ENCODE data around the gene CD63. TPM values are rescaled to one million over a fixed set of nuclear protein-coding genes. Genes with fewer than 3 reads are reported as not detected.

CD63 gene
- total RNA-seq, 1 experiment from 2014 or later, result 869 TPM

DNA sequence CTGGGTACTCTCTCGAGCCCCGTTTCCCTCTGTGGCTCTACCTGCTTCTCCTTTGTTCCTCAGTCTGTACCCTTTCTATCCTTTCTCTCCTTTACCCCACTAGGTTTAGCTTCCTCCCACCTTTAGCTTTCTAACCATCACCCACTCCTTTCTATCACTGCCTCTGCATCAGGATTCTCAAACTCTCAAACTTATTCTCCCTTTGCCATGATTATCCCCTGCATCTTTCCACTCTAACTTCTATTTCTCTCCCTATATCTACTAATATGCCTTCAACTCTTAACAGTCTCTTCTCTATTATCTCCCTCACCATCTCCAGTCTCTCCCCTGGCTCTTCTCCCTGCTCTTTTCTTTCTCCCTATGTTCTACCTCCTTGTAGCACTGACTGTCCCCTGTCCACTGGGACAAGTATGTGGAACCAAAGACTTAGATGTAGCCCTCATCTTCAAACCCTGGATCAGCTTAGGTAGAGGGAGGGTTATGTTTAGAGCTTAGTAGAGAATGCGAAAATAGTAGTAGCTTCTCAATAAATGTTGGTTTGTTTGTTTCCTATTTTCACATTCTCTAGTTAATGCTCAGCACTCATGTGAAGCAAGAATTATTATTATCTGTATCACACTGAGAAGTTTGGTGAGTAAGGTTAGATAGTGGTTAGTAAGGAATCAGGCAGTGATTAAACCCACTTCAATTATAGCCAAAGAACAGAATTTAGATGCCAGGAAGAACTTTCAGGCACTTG, 17.5 kb upstream of the CD63 start:
- ATAC-seq (no peak), DNase-seq (no peak)
- Histone ChIP-seq H2AFZ (ENCODE audit: low read length) (no peak overlapping the region), H3K36me3 (ENCODE audit: low read depth, low read length) (peaks cover 6% of the 10 kb centered on the region; the same call in 1 of the 2 replicates), H3K9me3 (ENCODE audit: low read length) (no peaks in the 10 kb centered on the region), H3K79me2 (ENCODE audit: low read length) (no peaks in the 10 kb centered on the region), H3K4me2 (ENCODE audit: low read length) (no peak overlapping the region), H3K4me3 (ENCODE audit: low read length) (no peak overlapping the region), H3F3A (ENCODE audit: low read length, unreplicated experiment) (no peaks in the 10 kb centered on the region), H3K4me1 (ENCODE audit: insufficient read depth, low read length) (peaks cover 13% of the 10 kb centered on the region; the same call in 1 of the 2 replicates), H3K27me3 (ENCODE audit: low read length) (no peaks in the 10 kb centered on the region), H3K27ac (ENCODE audit: low read length) (no peak overlapping the region), H4K20me1 (ENCODE audit: low read length) (no peaks in the 10 kb centered on the region), H3K9ac (ENCODE audit: low read length) (no peak overlapping the region), H3K9me2 (replicated peaks; ENCODE audit: low read length) (no peaks in the 10 kb centered on the region)
- BruUV-seq (replicated peaks), result no TSS peak
- intact Hi-C loops (cut with micrococcal nuclease), result no loop called here
- CTCF ChIA-PET, result no interaction called here
- TF ChIP-seq EZH2phosphoT487 (IDR thresholded peaks at IDR 0.05; ENCODE audit: borderline replicate concordance, low read length), result no peak
- POLR2A ChIA-PET (ENCODE audit: unreplicated experiment), result no interaction called here

DNA sequence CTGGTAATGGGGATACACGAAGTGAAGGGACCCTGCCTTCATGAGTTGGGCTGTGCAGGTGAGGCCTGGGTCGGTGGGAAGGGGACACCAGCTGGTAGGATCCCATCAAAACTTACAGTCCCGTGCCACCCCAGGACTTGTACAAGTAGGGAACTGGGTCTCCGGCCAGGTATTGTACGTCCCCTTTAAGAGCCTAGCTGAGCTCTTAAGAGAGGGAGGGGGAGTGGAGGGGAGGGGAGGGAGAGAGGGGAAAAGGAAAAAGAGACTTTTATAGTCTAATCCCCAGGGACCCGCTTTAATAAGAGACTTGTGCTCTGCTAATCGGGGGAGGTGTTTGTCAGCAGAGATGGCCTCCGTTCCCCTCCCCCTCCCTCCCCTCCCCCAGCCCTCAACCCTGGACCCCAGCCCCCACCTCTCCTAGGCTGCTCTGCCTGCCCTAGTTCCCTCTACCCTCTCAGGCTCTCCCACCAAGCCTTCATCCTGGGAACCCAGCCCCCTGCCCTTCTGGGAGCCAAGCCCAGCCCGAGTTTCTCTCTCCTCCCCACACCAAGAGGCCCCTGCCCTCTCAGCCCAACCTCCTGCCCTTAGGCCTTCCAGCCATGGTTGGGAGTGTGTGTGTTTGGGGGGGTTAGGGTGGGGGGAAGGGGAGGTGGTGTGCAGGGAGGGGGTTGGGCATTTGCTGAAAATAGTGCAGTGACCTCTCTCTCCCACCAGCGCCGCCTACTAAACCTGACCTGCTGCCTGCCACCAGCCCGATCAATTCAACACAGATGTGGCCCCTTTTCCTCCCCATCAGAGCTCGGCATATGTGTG, 16.8 kb upstream of the CD63 start:
- H3K9me3 ChIP-seq (ENCODE audit: low read length), result no peaks in the 10 kb centered on the region
- H4K20me1 ChIP-seq (ENCODE audit: low read length), result no peaks in the 10 kb centered on the region
- H3K4me2 ChIP-seq (ENCODE audit: low read length), result no peak overlapping the region
- no peaks in the 10 kb centered on the region for H3K36me3 ChIP-seq (ENCODE audit: low read depth, low read length)
- no peaks in the 10 kb centered on the region for H3F3A ChIP-seq (ENCODE audit: low read length, unreplicated experiment)
- no peak overlapping the region for H3K9ac ChIP-seq (ENCODE audit: low read length)
- DNase-seq (no peak), ATAC-seq (no peak)
- no peaks in the 10 kb centered on the region for H3K27me3 ChIP-seq (ENCODE audit: low read length)
- no peak overlapping the region for H2AFZ ChIP-seq (ENCODE audit: low read length)
- no TSS peak for BruUV-seq (replicated peaks)
- H3K4me1 ChIP-seq (ENCODE audit: insufficient read depth, low read length), result peaks cover 13% of the 10 kb centered on the region; the same call in 1 of the 2 replicates
- H3K79me2 ChIP-seq (ENCODE audit: low read length), result no peaks in the 10 kb centered on the region
- no peaks in the 10 kb centered on the region for H3K9me2 ChIP-seq (replicated peaks; ENCODE audit: low read length)
- no peak overlapping the region for H3K27ac ChIP-seq (ENCODE audit: low read length)
- intact Hi-C loops (cut with micrococcal nuclease), result no loop called here
- TF ChIP-seq EZH2phosphoT487 (IDR thresholded peaks at IDR 0.05; ENCODE audit: borderline replicate concordance, low read length), result no peak
- no peak for TF ChIP-seq EZH2 (IDR thresholded peaks at IDR 0.05; ENCODE audit: low read length, unreplicated experiment)
- TF ChIP-seq, protein P1, sequence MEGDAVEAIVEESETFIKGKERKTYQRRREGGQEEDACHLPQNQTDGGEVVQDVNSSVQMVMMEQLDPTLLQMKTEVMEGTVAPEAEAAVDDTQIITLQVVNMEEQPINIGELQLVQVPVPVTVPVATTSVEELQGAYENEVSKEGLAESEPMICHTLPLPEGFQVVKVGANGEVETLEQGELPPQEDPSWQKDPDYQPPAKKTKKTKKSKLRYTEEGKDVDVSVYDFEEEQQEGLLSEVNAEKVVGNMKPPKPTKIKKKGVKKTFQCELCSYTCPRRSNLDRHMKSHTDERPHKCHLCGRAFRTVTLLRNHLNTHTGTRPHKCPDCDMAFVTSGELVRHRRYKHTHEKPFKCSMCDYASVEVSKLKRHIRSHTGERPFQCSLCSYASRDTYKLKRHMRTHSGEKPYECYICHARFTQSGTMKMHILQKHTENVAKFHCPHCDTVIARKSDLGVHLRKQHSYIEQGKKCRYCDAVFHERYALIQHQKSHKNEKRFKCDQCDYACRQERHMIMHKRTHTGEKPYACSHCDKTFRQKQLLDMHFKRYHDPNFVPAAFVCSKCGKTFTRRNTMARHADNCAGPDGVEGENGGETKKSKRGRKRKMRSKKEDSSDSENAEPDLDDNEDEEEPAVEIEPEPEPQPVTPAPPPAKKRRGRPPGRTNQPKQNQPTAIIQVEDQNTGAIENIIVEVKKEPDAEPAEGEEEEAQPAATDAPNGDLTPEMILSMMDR (conservative IDR thresholded peaks at IDR 0.05; ENCODE audit: low read depth, low read length), result no peak
- POLR2A ChIA-PET (ENCODE audit: unreplicated experiment), result interaction anchor here (0.6 kb wide), 1 partner anchor 32 kb away, joined by 12 read pairs; no protein-coding TSS in a partner anchor
- H3K4me3 ChIP-seq (ENCODE audit: low read length), result no peak overlapping the region
- CTCF ChIA-PET, result no interaction called here

DNA sequence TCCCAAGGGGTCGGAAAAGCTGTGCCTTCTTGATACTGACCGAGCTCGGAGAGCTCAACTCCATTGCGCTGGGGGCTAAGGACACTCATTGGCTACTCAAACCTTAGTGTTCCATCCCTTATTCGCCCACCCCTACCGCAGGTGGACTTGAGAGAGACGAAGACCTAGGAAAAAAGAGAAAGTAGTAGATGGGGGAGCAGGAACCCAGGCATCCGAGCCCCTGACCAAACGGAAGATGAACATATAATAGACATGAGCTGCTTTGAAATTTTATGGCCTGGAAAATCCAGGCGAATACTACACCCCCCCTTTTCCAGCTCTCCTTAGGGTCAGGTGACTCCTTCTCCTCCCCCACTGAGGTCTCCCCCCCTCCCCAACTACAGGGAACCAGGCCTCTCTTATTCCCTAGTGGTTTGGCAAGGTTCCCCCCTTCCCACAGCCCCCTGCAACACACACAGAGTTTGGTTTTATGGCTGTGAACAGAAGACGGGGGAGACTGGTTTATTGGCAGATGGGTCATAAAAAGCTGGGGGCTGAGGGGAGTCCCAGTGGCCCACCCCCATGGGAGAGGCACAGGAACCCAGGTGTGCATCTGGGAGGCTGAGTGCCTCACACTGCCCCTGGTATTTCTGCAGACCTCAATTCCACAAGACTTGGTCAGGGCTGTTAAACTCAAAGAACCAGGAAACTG, 15.7 kb upstream of the CD63 start:
- Histone ChIP-seq H3K36me3 (ENCODE audit: low read depth, low read length) (no peaks in the 10 kb centered on the region), H3K9ac (ENCODE audit: low read length) (peak overlapping the region; percentile 41; the same call in 1 of the 2 replicates), H3K27me3 (ENCODE audit: low read length) (no peaks in the 10 kb centered on the region), H3K79me2 (ENCODE audit: low read length) (no peaks in the 10 kb centered on the region), H3K27ac (ENCODE audit: low read length) (no peak overlapping the region), H3F3A (ENCODE audit: low read length, unreplicated experiment) (no peaks in the 10 kb centered on the region), H3K4me1 (ENCODE audit: insufficient read depth, low read length) (peaks cover 13% of the 10 kb centered on the region; the same call in 1 of the 2 replicates), H3K4me3 (ENCODE audit: low read length) (peak overlapping the region; percentile 87), H3K9me3 (ENCODE audit: low read length) (no peaks in the 10 kb centered on the region), H4K20me1 (ENCODE audit: low read length) (no peaks in the 10 kb centered on the region), H3K9me2 (replicated peaks; ENCODE audit: low read length) (no peaks in the 10 kb centered on the region), H3K4me2 (ENCODE audit: low read length) (peak overlapping the region; percentile 100), H2AFZ (ENCODE audit: low read length) (peak overlapping the region; percentile 95)
- no peak for DNase-seq
- POLR2A ChIA-PET (ENCODE audit: unreplicated experiment), result interaction anchor here (0.5 to 0.6 kb wide), 2 partner anchors 12 to 45 kb away, joined by 4 to 5 read pairs; no protein-coding TSS in a partner anchor
- intact Hi-C loops (cut with micrococcal nuclease), result loop anchor here (5.0 kb wide), 1 partner anchor 73 kb away; the partner anchor contains the start of genes ORMDL2 and SARNP
- ATAC-seq, result no peak
- CTCF ChIA-PET, result interaction anchor here (0.6 kb wide), 1 partner anchor 171 kb away, joined by 3 read pairs; no protein-coding TSS in a partner anchor
- BruUV-seq (replicated peaks), result no TSS peak
- TF ChIP-seq EZH2phosphoT487 (IDR thresholded peaks at IDR 0.05; ENCODE audit: borderline replicate concordance, low read length) (no peak), EZH2 (IDR thresholded peaks at IDR 0.05; ENCODE audit: low read length, unreplicated experiment) (no peak)

Data from PC-3 (cell line).